Thoracic aorta (tissue), 2 donors: ENCODE measurements around the gene PRC1. TPM values are rescaled to one million over a fixed set of nuclear protein-coding genes. Genes with fewer than 3 reads are reported as not detected.

Experiments used
- ATAC-seq: fragments of 150-250 bp; one replicate; pipeline ENCODE4 v1.8.0; 2017; ENCODE audit warnings: low read depth; ENCODE audit not compliant: insufficient number of reproducible peaks, low FRiP score
- DNase-seq: peaks from one replicate; pipeline ENCODE4 v3.0.0-alpha.2; 2020; ENCODE audit warnings: low spot score
- H3K27ac ChIP-seq, 2 donors: fragments of 200-600 bp; sonication (generic); 1 replicate in 1 of 2; 2 replicates in 1 of 2; pipeline ENCODE4 v1.5.1; 2016; ENCODE audit warnings: mild to moderate bottlenecking in 2 of 2, moderate library complexity in 2 of 2
- H3K27me3 ChIP-seq: fragments of 200-600 bp; sonication (generic); replicated peaks from 2 replicates; pipeline ENCODE4 v1.6.0; 2016; ENCODE audit warnings: mild to moderate bottlenecking; ENCODE audit not compliant: insufficient read depth
- H3K36me3 ChIP-seq: fragments of 200-600 bp; sonication (generic); one replicate; pipeline ENCODE4 v1.5.1; 2016
- H3K4me1 ChIP-seq, 2 donors: fragments of 200-600 bp; sonication (generic); 1 replicate in 1 of 2; 2 replicates in 1 of 2; pipeline versions ENCODE4 v1.5.1 to v1.6.0; 2016; ENCODE audit warnings: low read depth in 2 of 2, mild to moderate bottlenecking in 1 of 2; ENCODE audit not compliant: control insufficient read depth in 1 of 2
- H3K4me3 ChIP-seq: fragments of 200-600 bp; sonication (generic); 2 replicates; pipeline ENCODE4 v1.5.1; 2016; ENCODE audit warnings: mild to moderate bottlenecking
- H3K9me3 ChIP-seq: fragments of 200-600 bp; sonication (generic); 2 replicates; pipeline ENCODE4 v1.5.1; 2016
- CTCF ChIP-seq: fragments of 200-600 bp; sonication (generic); IDR thresholded peaks from one replicate; pipeline ENCODE4 v1.5.1; 2019; ENCODE audit warnings: antibody characterized with exemption
- total RNA-seq, 2 donors: library from RNA; depleted of rRNA; stranded (reverse); fragments of >200 nt; gene quantifications; one replicate each; pipeline versions ENCODE4 v1.1.0 to v1.2.3, GENCODE V29; 2016

Gene PRC1
- total RNA-seq, 2 donors from 2014 or later: 5.1 to 20.5 TPM

- Histone ChIP-seq H3K4me3 (no peak overlapping the region), H3K27ac (no peak overlapping the region), H3K27me3 (no peaks in the 10 kb centered on the region), H3K36me3 (peaks cover 45% of the 10 kb centered on the region), H3K9me3 (no peaks in the 10 kb centered on the region), H3K4me1 (peaks cover 15 to 24% of the 10 kb centered on the region in 2 donors)
- DNase-seq (no peak), ATAC-seq (no peak)
- TF ChIP-seq CTCF: no peak
These were observed 41.2 kb downstream of the PRC1 start for GRCh38 chr15:90952901-90953677.

- no peak for TF ChIP-seq CTCF
- H3K9me3 ChIP-seq: no peaks in the 10 kb centered on the region
- H3K4me3 ChIP-seq: no peak overlapping the region
- no peaks in the 10 kb centered on the region for H3K27me3 ChIP-seq
- DNase-seq (no peak), ATAC-seq (no peak)
- peaks cover 0 to 6% of the 10 kb centered on the region in 2 donors for H3K4me1 ChIP-seq
- no peak overlapping the region for H3K27ac ChIP-seq
- peaks cover 60% of the 10 kb centered on the region for H3K36me3 ChIP-seq
These were observed 43.7 kb downstream of the PRC1 start for GRCh38 chr15:90950676-90951075.

- H3K27ac ChIP-seq: no peak overlapping the region
- peaks cover 62% of the 10 kb centered on the region for H3K36me3 ChIP-seq
- TF ChIP-seq CTCF: no peak
- no peaks in the 10 kb centered on the region for H3K9me3 ChIP-seq
- DNase-seq (no peak), ATAC-seq (no peak)
- H3K4me1 ChIP-seq: peaks cover 0 to under 1% of the 10 kb centered on the region in 2 donors
- H3K4me3 ChIP-seq: no peak overlapping the region
- H3K27me3 ChIP-seq: no peaks in the 10 kb centered on the region
These were observed 44.2 kb downstream of the PRC1 start for GRCh38 chr15:90949979-90950675.

DNA sequence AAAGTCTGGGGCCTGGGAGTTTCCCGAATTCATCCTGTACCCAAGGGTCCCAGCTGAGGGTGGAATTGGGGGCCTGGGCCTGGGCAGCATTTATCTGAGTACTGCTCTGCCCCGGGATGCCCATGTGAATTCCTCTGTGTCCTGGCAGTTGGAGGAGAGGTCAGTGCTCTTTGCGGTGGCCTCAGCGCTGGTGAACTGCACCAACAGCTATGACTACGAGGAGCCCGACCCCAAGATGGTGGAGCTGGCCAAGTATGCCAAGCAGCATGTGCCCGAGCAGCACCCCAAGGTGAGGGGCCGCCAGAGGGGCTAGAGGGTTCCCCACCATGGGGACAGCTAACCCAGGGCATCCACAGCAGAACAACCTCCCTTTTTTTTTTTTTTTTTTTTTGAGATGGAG, 45.8 kb downstream of the PRC1 start:
- Histone ChIP-seq H3K27me3 (no peaks in the 10 kb centered on the region), H3K27ac (no peak overlapping the region), H3K4me1 (no peaks in the 10 kb centered on the region), H3K36me3 (peaks cover 74% of the 10 kb centered on the region), H3K9me3 (no peaks in the 10 kb centered on the region), H3K4me3 (no peak overlapping the region)
- TF ChIP-seq CTCF: no peak
- ATAC-seq (no peak), DNase-seq (no peak)

DNA sequence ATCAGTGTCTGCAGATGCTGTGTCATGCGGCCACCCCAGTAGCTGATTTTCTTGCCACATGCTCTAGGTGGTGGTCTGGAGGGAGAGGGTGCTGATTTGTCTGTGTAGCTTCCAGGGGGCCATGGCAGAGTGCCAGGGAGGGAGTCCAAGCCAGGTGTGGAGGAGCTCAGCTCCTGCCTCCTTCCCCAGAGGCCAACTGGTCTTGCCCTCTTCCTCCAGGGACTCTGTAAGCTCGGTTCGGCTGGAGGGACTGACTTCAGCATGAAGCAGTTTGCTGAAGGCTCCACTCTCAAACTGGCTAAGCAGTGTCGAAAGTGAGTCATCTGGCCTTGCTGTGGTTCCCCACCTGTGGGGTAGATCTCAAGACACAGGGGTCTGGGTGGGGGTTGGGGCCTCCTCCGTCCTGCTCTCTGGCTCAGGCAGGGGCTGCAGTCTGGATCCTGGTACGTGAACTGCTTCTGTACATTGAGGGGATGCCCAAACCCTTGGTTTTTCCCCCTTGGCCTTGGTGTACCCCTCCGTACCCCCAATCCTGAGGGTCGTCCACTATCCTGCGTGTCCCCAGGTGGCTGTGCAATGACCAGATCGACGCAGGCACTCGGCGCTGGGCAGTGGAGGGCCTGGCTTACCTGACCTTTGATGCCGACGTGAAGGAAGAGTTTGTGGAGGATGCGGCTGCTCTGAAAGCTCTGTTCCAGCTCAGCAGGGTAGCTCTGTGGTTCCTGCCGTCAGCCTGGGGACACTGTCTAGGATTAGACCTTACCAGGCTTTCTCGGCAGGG, 46.6 kb downstream of the PRC1 start:
- Histone ChIP-seq H3K4me3 (no peak overlapping the region), H3K9me3 (no peaks in the 10 kb centered on the region), H3K27me3 (no peaks in the 10 kb centered on the region), H3K27ac (no peak overlapping the region), H3K36me3 (peaks cover 74% of the 10 kb centered on the region), H3K4me1 (no peaks in the 10 kb centered on the region)
- ATAC-seq (no peak), DNase-seq (no peak)
- no peak for TF ChIP-seq CTCF
